ENCODE data around the gene OTOL1.

OTOL1 gene

GRCh38 chr3:161540594-161540993 lies 44.0 kb downstream of the OTOL1 start:
- DNase-seq (ENCODE audit: low read depth): no peak

DNA sequence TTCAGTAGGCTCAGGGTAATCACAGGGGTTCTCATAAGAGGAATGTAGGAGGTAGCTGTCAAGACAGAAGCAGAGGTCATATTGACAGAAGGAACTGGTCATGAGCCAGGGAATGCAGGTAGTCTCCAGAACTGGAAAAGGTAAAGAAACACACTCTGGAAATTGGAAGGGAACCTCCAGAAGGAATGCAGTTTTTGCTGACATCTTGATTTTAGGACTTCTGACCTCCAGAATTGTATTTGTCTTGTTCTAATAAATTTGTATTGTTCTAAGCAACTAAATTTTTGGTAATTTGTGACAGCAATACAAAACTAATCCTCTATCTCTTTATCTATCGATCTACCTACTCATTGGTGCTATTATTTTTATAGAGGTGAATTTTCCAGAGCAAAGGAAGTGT lies 49.2 kb downstream of the OTOL1 start:
- no peak for DNase-seq (ENCODE audit: low read depth)

DNA sequence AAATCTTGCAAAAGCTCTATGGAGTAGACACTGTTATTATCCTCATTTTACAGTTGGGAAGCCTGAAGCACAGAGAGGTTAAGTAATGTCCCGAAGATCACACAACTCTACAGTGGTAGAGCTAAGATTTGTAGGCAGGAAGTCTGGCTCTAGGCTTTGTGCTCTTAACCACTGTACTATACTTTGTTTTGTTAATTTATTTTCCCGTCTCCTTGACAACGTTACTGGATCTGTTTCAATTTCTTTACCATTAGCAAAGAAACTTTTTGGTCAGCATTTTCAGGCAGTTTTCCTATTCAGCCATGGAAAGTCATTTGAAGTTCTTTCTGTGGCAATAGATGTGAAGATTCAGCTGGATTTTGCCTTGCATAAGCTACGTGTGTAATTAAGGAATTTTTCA lies 51.7 kb downstream of the OTOL1 start:
- no peak for DNase-seq (ENCODE audit: low read depth)

DNA sequence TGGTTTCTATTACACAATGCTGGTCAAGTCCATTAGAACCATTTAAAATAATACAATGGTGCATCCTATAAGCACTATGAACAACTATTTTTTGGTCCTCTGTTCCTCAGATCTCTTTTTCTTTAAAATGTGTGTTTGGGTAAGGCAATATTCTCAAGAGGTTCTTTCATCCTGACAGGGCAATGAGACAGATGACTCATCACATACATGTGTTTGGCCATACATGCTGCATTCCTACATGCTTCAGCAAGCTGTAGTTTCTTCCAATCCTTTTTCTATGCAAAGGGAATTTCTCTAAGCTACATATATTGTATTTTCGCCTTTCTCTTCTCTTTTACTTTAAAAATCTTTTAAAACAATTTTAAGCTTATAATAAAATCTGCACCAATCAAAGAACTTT lies 52.7 kb downstream of the OTOL1 start:
- no peak for DNase-seq (ENCODE audit: low read depth)

DNA sequence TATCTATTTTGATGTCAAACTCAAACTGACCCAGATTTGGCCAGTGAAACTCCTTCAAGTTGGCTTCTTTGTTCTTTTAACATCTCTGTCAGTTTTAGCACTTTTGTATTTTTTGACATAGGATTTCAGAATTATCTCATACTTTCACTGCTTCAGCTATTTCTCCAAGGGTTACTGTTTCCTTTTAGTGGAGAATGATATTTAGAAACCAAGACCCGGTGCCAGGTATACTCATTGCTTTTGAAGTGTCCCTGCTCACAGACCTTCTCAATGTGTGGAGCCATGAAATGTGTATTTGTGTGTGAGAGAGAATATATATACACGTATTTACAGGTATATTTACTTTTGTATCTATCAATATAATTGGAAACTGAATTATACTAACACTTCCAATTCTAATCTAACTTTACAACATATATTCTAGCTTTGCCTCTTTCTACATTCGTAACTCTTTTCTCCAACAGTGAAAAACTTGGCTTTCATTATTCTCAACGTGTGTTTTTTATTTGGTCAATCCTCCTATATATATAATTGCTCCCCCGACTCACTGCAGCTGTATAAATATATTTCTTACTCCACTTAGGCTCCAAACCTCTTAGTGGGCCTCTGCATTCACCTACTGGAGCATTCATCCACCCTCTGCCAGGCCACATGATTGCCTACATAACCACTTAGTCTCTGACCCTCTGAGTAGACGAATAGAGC lies 54.0 kb downstream of the OTOL1 start:
- no peak for DNase-seq (ENCODE audit: low read depth)

GRCh38 chr3:161551697-161552096 lies 55.1 kb downstream of the OTOL1 start:
- DNase-seq (ENCODE audit: low read depth): no peak

DNA sequence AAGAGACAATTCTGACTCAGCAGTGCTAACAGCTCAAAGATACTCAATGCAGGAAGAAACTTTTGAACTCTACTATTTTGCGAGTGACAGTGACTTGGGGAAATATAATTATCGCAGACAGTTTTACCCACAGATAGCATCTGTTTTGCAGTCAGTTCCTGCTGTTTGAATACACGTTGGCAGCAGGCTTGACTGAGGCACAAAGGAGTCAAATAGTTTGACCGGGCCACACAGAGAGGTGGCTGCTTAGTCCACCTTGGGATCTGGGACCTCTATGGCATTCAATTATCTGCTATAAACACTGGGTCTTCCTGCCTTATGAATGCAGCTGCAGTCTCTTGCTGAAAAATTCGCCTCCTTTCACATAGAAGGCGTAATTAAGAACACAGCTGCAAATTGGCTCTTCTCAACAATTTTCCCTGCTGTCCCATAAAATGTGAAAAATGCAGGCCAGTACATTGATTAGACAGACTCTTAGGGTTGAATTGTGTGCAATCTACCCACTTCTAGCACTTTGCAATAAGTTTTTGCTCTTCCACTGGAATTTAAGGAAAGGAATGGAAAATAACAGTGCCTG lies 56.5 kb downstream of the OTOL1 start:
- no peak for DNase-seq (ENCODE audit: low read depth)
